HG02870 (cell line): ENCODE measurements around the gene NLGN1.
A peak's percentile ranks its signal among the peaks of the same experiment; 100 is the strongest.
"Not testable (repeated sequence)": the region's sequence is repeated elsewhere in the genome, so short reads cannot be mapped to it uniquely, and the experiment has no call there.

ENCODE experiments used
- ATAC-seq: cut with Tn5 transposase; IDR thresholded peaks from one replicate; pipeline ENCODE4 v1.9.1; 2021; ENCODE audit warnings: mild to moderate bottlenecking, moderate library complexity; ENCODE audit not compliant: unreplicated experiment

Gene NLGN1

GRCh38 chr3:173397161-173398110 lies at the start of gene NLGN1:
Gene NLGN1, plus strand, starts transcription at chr3:173397744.
- no peak for ATAC-seq

- no peak for ATAC-seq
Measured at GRCh38 chr3:173351886-173352285, 45.7 kb upstream of the NLGN1 start.

- ATAC-seq, result not testable (repeated sequence)
Measured at GRCh38 chr3:173353137-173353536, 44.4 kb upstream of the NLGN1 start.

- no peak for ATAC-seq
Measured at GRCh38 chr3:173354124-173354523, 43.4 kb upstream of the NLGN1 start.

GRCh38 chr3:173371848-173372487 lies 25.6 kb upstream of the NLGN1 start:
- ATAC-seq, result no peak

GRCh38 chr3:173380681-173381080 lies 16.9 kb upstream of the NLGN1 start:
- ATAC-seq, result no peak

GRCh38 chr3:173381936-173382335 lies 15.6 kb upstream of the NLGN1 start:
- not testable (repeated sequence) for ATAC-seq

- ATAC-seq, result peak; percentile 44
Measured at GRCh38 chr3:173395073-173395411, 2.5 kb upstream of the NLGN1 start.

- ATAC-seq, result peak; percentile 94
Measured at GRCh38 chr3:173395412-173396181, 1.9 kb upstream of the NLGN1 start.

- no peak for ATAC-seq
Measured at GRCh38 chr3:173396191-173397041, 1.1 kb upstream of the NLGN1 start.

- no peak for ATAC-seq
Measured at GRCh38 chr3:173398111-173398479, 551 bp downstream of the NLGN1 start.

- ATAC-seq, result no peak
Measured at GRCh38 chr3:173399044-173399443, 1.5 kb downstream of the NLGN1 start.

GRCh38 chr3:173401369-173401768 lies 3.8 kb downstream of the NLGN1 start:
- ATAC-seq, result no peak

- no peak for ATAC-seq
Measured at GRCh38 chr3:173402656-173403055, 5.1 kb downstream of the NLGN1 start.

- ATAC-seq, result no peak
Measured at GRCh38 chr3:173403376-173403775, 5.8 kb downstream of the NLGN1 start.

GRCh38 chr3:173404156-173404555 lies 6.6 kb downstream of the NLGN1 start:
- ATAC-seq, result no peak

- ATAC-seq, result no peak
Measured at GRCh38 chr3:173410436-173410835, 12.9 kb downstream of the NLGN1 start.

GRCh38 chr3:173410849-173411248 lies 13.3 kb downstream of the NLGN1 start:
- no peak for ATAC-seq

- ATAC-seq, result no peak
Measured at GRCh38 chr3:173411375-173411973, 13.9 kb downstream of the NLGN1 start.

GRCh38 chr3:173416070-173416469 lies 18.5 kb downstream of the NLGN1 start:
- ATAC-seq, result no peak
